ENCODE measurements around the gene FEM1B. TPM values are rescaled to one million over a fixed set of nuclear protein-coding genes. Genes with fewer than 3 reads are reported as not detected.

FEM1B gene
- total and polyA plus RNA-seq, 2 donors (not counting 1 experiment from before 2014, with no cell fraction given), result 38.2 to 48.4 TPM

- no peaks in the 10 kb centered on the region for H3K79me2 ChIP-seq (ENCODE audit: control insufficient read depth, insufficient read depth, low read length)
- no peak for DNase-seq (ENCODE audit: low read depth in 2 of 2)
- no peak overlapping the region for H3K4me2 ChIP-seq (ENCODE audit: extremely low read depth, insufficient read depth, low read length)
- TF ChIP-seq EZH2 (IDR thresholded peaks at IDR 0.05; ENCODE audit: low read length, missing control alignments) (no peak), CTCF (conservative IDR thresholded peaks at IDR 0.05 in 1 of 2, IDR thresholded peaks at IDR 0.05 in 1 of 2; ENCODE audit: low read depth in 1 of 2, low read length in 2 of 2) (no peak)
- no peak overlapping the region for H3K9ac ChIP-seq (ENCODE audit: insufficient read depth, low read length)
- no peak overlapping the region for H3K27ac ChIP-seq (ENCODE audit: insufficient read depth, low read length)
- H3K4me1 ChIP-seq (ENCODE audit: control insufficient read depth, extremely low read depth, insufficient read depth, low read length), result no peaks in the 10 kb centered on the region
- H3K9me3 ChIP-seq (ENCODE audit: control insufficient read depth, insufficient read depth, low read depth, low read length), result no peaks in the 10 kb centered on the region
- H4K20me1 ChIP-seq (ENCODE audit: control insufficient read depth, extremely low read depth, insufficient read depth, low read length), result peaks cover 2% of the 10 kb centered on the region
- no peaks in the 10 kb centered on the region for H3K27me3 ChIP-seq (ENCODE audit: control insufficient read depth, insufficient read depth, low read length)
- H2AFZ ChIP-seq (ENCODE audit: low read length), result no peak overlapping the region
- no peaks in the 10 kb centered on the region for H3K36me3 ChIP-seq (ENCODE audit: control insufficient read depth, insufficient read depth, low read length)
- H3K4me3 ChIP-seq (replicated peaks in 1 of 4; ENCODE audit: control extremely low read depth in 1 of 4, insufficient read depth in 1 of 4, low read depth in 3 of 4, low read length in 4 of 4), result no peak overlapping the region
Observed at GRCh38 chr15:68318931-68319909, 41.7 kb downstream of the FEM1B start.

- H3K9ac ChIP-seq (ENCODE audit: insufficient read depth, low read length), result no peak overlapping the region
- H3K79me2 ChIP-seq (ENCODE audit: control insufficient read depth, insufficient read depth, low read length), result no peaks in the 10 kb centered on the region
- H3K4me2 ChIP-seq (ENCODE audit: extremely low read depth, insufficient read depth, low read length), result no peak overlapping the region
- no peak for DNase-seq (ENCODE audit: low read depth in 2 of 2)
- no peak overlapping the region for H3K4me3 ChIP-seq (replicated peaks in 1 of 4; ENCODE audit: control extremely low read depth in 1 of 4, insufficient read depth in 1 of 4, low read depth in 3 of 4, low read length in 4 of 4)
- H3K27ac ChIP-seq (ENCODE audit: insufficient read depth, low read length), result no peak overlapping the region
- no peaks in the 10 kb centered on the region for H3K27me3 ChIP-seq (ENCODE audit: control insufficient read depth, insufficient read depth, low read length)
- H2AFZ ChIP-seq (ENCODE audit: low read length), result no peak overlapping the region
- TF ChIP-seq EZH2 (IDR thresholded peaks at IDR 0.05; ENCODE audit: low read length, missing control alignments), result no peak
- no peak for TF ChIP-seq CTCF (conservative IDR thresholded peaks at IDR 0.05 in 1 of 2, IDR thresholded peaks at IDR 0.05 in 1 of 2; ENCODE audit: low read depth in 1 of 2, low read length in 2 of 2)
- H4K20me1 ChIP-seq (ENCODE audit: control insufficient read depth, extremely low read depth, insufficient read depth, low read length), result peaks cover 2% of the 10 kb centered on the region
- H3K36me3 ChIP-seq (ENCODE audit: control insufficient read depth, insufficient read depth, low read length), result no peaks in the 10 kb centered on the region
- H3K4me1 ChIP-seq (ENCODE audit: control insufficient read depth, extremely low read depth, insufficient read depth, low read length), result no peaks in the 10 kb centered on the region
- no peaks in the 10 kb centered on the region for H3K9me3 ChIP-seq (ENCODE audit: control insufficient read depth, insufficient read depth, low read depth, low read length)
Observed at GRCh38 chr15:68319997-68320396, 42.5 kb downstream of the FEM1B start.

- no peak overlapping the region for H3K9ac ChIP-seq (ENCODE audit: insufficient read depth, low read length)
- no peaks in the 10 kb centered on the region for H3K36me3 ChIP-seq (ENCODE audit: control insufficient read depth, insufficient read depth, low read length)
- TF ChIP-seq CTCF (conservative IDR thresholded peaks at IDR 0.05 in 1 of 2, IDR thresholded peaks at IDR 0.05 in 1 of 2; ENCODE audit: low read depth in 1 of 2, low read length in 2 of 2), result no peak
- no peaks in the 10 kb centered on the region for H3K4me1 ChIP-seq (ENCODE audit: control insufficient read depth, extremely low read depth, insufficient read depth, low read length)
- no peak overlapping the region for H2AFZ ChIP-seq (ENCODE audit: low read length)
- no peaks in the 10 kb centered on the region for H3K79me2 ChIP-seq (ENCODE audit: control insufficient read depth, insufficient read depth, low read length)
- H3K9me3 ChIP-seq (ENCODE audit: control insufficient read depth, insufficient read depth, low read depth, low read length), result no peaks in the 10 kb centered on the region
- peaks cover 2% of the 10 kb centered on the region for H4K20me1 ChIP-seq (ENCODE audit: control insufficient read depth, extremely low read depth, insufficient read depth, low read length)
- H3K27me3 ChIP-seq (ENCODE audit: control insufficient read depth, insufficient read depth, low read length), result peaks cover 4% of the 10 kb centered on the region
- no peak overlapping the region for H3K4me2 ChIP-seq (ENCODE audit: extremely low read depth, insufficient read depth, low read length)
- H3K4me3 ChIP-seq (replicated peaks in 1 of 4; ENCODE audit: control extremely low read depth in 1 of 4, insufficient read depth in 1 of 4, low read depth in 3 of 4, low read length in 4 of 4), result no peak overlapping the region
- no peak overlapping the region for H3K27ac ChIP-seq (ENCODE audit: insufficient read depth, low read length)
- no peak for DNase-seq (ENCODE audit: low read depth in 2 of 2)
Observed at GRCh38 chr15:68321229-68321628, 43.7 kb downstream of the FEM1B start.

All from fibroblast of lung (primary cell).